PC-3 (cell line): ENCODE measurements around the gene BNIP1.

Experiments
- EZH2 ChIP-seq: fragments of 300-600 bp; sonication (generic); IDR thresholded peaks from one replicate; pipeline ENCODE4 v1.6.1; 2017; ENCODE audit warnings: antibody characterized with exemption, mild to moderate bottlenecking, low read length; ENCODE audit not compliant: unreplicated experiment
- TF ChIP-seq, protein P1 (sequence below): fragments of 300-600 bp; sonication (generic); conservative IDR thresholded peaks from 2 replicates; pipeline ENCODE4 v1.5.1; 2017; ENCODE audit warnings: antibody characterized with exemption, low read depth, mild to moderate bottlenecking, low read length

DNA sequence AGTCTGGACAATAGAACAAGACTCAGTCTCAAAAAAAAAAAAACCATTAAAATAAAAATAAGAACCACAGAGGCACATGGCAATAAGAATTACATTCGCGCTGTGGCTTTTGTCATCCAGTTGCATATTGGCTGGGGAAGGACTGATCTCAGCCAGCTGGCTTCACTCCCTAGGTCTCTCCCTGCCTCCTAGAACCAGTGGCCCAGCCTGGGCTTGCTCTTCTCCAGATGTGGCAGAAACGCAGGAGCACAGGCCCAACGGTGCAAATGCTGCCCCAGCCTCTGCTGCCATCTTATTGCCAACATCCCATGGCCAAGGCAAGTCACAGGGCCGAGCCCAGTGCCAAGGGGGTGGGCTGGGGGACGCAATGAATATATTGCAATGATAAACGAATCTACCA, 53.7 kb downstream of the BNIP1 start:
- no peak for TF ChIP-seq EZH2
- TF ChIP-seq, protein P1, sequence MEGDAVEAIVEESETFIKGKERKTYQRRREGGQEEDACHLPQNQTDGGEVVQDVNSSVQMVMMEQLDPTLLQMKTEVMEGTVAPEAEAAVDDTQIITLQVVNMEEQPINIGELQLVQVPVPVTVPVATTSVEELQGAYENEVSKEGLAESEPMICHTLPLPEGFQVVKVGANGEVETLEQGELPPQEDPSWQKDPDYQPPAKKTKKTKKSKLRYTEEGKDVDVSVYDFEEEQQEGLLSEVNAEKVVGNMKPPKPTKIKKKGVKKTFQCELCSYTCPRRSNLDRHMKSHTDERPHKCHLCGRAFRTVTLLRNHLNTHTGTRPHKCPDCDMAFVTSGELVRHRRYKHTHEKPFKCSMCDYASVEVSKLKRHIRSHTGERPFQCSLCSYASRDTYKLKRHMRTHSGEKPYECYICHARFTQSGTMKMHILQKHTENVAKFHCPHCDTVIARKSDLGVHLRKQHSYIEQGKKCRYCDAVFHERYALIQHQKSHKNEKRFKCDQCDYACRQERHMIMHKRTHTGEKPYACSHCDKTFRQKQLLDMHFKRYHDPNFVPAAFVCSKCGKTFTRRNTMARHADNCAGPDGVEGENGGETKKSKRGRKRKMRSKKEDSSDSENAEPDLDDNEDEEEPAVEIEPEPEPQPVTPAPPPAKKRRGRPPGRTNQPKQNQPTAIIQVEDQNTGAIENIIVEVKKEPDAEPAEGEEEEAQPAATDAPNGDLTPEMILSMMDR: no peak
